HG02763 (cell line): Measurements from ENCODE around the gene SMOC1.
"Not testable (repeated sequence)": the region's sequence is repeated elsewhere in the genome, so short reads cannot be mapped to it uniquely, and the experiment has no call there.

Source experiments
- ATAC-seq: cut with Tn5 transposase; IDR thresholded peaks from one replicate; pipeline ENCODE4 v1.9.1; 2021; ENCODE audit warnings: mild to moderate bottlenecking, moderate library complexity; ENCODE audit not compliant: unreplicated experiment

Gene SMOC1

DNA sequence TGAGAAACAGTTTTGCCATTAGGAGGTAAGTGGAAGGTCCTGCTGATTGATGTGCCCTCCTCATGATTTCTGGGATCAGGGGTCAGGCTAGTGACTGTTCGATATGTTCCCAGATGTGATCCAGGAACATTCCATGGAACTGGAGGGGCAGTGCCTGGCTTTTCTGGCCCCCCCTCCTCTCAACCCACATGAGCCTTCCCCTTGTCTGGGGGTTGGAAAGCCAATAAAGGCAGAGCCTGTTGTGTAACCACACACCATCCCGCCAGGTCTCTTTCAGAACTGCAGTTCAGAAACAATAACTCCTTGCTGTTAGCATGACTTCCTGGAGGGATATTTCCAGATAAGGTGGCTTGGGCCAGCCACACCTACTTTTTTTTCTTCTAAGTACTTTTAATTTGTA, 17.8 kb downstream of the SMOC1 start:
- ATAC-seq = no peak

DNA sequence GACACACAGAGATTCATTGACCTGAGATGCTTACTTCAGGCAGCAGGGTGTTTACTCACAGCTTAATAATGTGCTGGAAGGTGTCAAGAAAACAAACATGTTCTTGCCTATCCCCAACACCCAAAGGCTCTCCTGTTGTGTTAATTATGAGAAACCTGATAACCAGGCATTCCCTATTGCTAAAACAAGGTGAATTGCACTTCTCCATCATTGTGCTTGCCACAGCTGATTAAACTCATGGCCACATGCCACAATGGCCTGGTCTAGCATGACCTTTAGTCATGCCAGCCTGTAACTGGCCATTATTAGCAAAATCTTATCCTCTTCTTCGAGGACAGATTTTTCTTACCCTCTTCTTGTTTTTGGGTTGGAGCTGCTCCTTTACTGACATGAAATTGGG, 21.4 kb downstream of the SMOC1 start:
- no peak for ATAC-seq

DNA sequence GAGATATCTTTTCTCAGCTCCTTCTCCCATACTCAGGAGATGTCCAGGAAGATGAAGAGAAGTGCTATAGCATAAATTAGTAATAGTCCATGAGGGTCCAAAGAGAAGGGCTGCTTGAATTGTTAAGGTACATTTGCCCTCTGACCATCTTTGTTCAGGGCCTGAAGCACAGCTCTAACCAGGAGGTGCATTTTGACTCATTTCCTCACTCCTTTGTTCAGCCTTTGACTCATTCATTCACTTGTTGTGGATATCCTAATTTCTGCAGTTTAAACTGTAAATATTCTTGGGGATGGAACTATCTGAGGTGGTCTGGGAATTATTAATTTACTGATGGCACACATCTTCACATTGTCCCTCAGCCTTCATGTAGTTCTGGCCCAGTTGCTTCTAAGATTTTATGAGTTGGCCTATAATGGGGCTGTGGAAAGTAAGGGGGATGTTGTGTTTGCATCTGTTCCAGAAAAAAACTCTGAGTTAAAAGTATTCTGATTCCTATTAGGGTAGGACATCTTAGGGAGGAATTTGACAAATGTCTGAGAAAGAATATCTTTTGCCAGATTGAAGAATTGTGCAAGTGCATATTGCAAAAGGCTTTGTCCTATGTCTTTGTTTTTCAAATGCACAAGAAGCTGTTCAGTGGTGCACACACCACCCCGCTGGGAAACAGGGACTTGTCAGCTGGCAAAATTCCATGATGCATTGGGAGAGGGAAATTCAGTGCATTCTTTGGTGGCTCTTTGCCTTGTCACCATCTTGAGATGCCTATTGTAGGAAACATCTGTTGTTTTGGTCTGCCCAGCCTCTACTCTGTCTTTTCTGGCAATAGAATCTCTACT, 22.1 kb downstream of the SMOC1 start:
- no peak for ATAC-seq

DNA sequence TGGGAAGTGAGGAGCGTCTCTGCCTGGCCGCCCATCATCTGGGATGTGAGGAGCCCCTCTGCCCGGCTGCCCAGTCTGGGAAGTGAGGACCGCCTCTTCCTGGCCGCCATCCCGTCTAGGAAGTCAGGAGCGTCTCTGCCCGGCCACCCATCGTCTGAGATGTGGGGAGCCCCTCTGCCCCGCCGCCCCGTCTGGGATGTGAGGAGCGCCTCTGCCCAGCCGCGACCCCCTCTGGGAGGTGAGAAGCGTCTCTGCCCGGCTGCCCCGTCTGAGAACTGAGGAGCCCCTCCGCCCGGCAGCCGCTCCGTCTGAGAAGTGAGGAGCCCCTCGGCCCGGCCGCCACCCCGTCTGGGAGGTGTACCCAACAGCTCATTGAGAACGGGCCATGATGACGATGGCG, 23.8 kb downstream of the SMOC1 start:
- not testable (repeated sequence) for ATAC-seq

DNA sequence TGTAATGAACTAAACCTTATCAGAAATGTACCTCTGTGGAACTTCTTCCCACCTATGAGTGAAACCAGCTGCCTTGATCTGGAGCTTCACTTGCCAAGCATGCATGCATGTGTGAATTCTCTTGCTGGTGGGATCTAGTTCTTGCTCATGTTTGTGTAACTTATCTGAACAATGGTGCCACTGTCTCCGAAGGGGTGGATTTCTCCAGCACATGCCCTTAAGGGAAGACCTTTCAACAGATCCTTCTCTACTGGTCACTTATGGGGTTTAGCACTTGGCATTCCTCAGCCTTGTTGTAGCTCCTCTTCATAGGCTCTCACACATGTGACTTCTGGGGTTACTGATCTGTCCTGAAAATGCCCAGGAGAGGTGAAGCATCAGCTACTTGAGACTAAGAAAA, 25.0 kb downstream of the SMOC1 start:
- no peak for ATAC-seq

- ATAC-seq = no peak
Observed at GRCh38 chr14:69906201-69906600, 27.0 kb downstream of the SMOC1 start.

GRCh38 chr14:69909826-69910550, 30.8 kb downstream of the SMOC1 start:
- no peak for ATAC-seq

GRCh38 chr14:69910871-69911270, 31.7 kb downstream of the SMOC1 start:
- no peak for ATAC-seq

- ATAC-seq = no peak
Observed at GRCh38 chr14:69913686-69914085, 34.5 kb downstream of the SMOC1 start.

DNA sequence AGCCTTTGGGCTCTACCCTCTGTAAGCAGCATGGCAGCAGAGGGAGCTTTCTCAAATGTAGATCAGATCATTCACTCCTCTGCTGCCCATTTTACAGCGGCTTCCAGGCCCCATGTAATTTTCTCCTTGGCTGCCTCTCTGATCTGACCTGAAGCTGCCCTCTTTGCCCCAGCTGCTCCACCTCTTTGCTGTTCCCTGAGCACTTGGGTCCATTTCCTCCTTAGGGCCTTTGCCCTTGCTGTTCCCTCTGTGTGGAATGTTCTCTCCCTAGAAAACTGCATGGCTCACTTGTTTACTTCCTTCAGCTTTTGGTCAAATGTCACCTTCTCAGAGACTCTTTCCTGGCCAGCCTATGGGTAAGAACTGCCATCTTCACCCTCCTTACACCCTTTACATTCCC, 37.2 kb downstream of the SMOC1 start:
- no peak for ATAC-seq

- no peak for ATAC-seq
Observed at GRCh38 chr14:69917287-69917686, 38.1 kb downstream of the SMOC1 start.

- no peak for ATAC-seq
Observed at GRCh38 chr14:69919815-69920214, 40.6 kb downstream of the SMOC1 start.

DNA sequence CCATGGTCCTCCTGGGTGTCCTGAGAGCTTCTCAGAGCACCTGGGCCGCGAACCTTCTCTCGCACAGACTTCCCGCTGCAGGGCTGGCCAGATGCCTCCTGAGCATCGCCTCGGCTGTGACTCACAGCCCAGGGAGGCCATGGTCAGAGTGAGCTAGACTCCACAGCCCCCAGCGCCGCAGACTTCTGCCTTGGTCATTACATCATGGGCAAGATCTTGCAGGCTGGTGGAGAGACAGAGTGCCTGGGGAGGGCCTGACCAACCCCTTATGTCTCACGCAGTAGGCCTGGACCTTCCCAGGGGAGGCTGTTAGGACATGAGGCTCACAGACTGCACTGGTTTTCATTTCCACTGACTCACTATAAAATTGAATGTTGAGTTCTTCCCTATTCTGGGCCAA, 41.8 kb downstream of the SMOC1 start:
- ATAC-seq = no peak

- no peak for ATAC-seq
Observed at GRCh38 chr14:69922198-69922597, 43.0 kb downstream of the SMOC1 start.

DNA sequence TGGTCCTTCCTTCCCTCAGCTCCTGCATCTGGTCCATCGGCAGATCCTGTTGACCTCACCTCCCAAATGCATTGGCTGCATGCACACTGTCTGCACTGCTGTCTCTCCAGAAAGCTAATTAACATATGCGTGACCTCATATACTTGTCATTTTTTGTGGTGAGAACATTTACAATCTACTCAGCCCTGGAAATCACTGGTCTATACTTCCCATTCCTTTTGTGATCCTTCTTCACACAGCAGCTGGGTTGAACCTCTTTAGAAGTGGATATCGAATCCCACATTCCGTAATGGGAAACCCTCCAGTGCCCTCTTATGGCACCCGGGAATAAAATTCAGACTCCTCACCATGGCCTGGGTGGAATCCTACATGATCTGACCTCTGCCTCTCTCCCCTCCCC, 45.0 kb downstream of the SMOC1 start:
- ATAC-seq = no peak

DNA sequence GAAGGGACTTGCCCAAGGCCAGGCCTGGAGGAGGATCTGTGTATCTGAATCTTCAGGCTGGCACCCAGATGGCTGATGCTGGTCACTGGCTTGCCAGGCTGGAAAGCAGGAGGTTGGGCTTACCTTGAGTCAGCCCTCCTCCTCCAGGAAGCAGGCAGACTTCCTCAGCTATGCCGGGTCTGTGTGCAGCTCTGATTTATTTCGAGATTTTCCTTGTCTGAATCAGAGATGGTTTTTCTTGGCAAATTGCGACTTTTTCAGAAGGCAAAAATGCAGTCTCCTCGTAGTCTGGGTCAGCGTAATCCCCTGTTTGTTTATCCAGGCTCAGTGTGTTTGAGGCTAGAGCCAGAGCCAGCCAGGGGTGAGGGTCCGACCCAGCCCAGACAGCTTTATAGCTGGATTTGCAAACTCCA, 48.9 kb downstream of the SMOC1 start:
- no peak for ATAC-seq

DNA sequence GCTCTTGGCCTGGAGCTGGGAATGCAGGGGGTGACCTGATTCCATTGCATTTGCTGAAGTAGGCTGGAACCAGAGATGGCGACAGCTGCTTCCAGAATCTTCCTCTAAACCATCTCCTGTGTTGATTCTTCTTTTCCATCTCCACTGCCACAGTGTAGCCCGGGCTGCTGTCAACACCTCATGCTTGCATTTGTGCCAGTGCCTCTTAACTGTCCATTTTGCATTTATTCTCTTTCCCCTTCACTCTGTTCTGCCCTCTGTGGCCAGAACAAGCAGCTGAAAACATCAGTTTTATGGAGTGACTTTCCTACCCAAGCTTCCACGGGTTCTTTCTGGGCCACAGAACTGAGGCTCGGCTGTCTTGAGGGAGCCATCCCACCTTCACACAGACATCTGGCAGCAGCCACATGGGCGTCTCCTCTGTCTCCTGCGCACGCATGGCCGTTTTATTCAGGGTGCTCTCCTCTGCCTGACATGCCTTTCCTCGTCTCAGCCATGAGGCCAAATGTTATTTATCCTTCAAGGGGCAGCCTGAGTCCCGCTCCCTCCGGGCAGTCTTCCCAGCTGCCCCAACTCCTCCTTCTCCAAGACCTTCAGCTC, 51.7 kb downstream of the SMOC1 start:
- ATAC-seq = no peak

- no peak for ATAC-seq
Observed at GRCh38 chr14:69931960-69932359, 52.7 kb downstream of the SMOC1 start.

- no peak for ATAC-seq
Observed at GRCh38 chr14:69932391-69932790, 53.2 kb downstream of the SMOC1 start.

DNA sequence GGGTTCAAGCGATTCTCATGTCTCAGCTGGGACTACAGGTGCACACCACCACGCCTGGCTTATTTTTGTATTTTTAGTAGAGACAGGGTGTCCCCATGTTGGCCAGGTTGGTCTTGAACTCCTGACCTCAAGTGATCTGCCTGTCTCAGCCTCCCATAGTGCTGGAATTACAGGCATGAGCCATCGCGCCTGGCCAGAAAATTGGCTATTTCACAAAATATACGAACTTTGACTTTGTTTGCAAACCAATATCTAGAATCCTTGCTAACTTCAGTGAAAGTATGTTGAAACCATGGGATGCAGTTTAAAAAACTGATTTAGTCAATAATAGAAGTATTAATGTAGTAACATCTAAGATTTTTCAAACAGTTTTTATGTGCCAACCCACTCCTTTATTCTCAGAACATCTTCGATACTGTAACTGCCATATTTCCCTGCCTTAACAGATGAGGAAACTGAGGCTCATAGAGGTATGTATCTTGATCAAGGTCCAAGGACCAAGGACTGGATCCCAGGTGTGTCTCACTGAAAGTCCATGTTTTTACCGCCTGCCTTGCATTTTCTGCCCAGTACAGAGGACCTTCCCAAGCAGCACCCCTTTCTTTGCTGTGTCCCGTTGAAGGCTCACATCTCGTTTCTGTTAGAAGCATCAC, 54.5 kb downstream of the SMOC1 start:
- ATAC-seq = no peak

- no peak for ATAC-seq
Observed at GRCh38 chr14:69937367-69938081, 58.3 kb downstream of the SMOC1 start.
